Upper lobe of left lung (tissue), 6 donors: Measurements from ENCODE around the gene STEAP4. TPM values are rescaled to one million over a fixed set of nuclear protein-coding genes. Genes with fewer than 3 reads are reported as not detected.

Experiments used
- ATAC-seq, 2 donors: fragments of 200-7000 bp; cut with Tn5 transposase; one replicate each; pipeline ENCODE4 v1.9.1; 2022; ENCODE audit warnings: mild to moderate bottlenecking in 2 of 2, moderate library complexity in 2 of 2; ENCODE audit not compliant: low FRiP score in 2 of 2
- DNase-seq, 2 donors: peaks; one replicate each; pipeline ENCODE4 v3.0.0-alpha.2; 2019 to 2020
- H3K27ac ChIP-seq, 4 donors: fragments of 200-600 bp; sonication (generic); one replicate each; pipeline ENCODE4 v1.5.1; 2016 to 2019
- H3K27me3 ChIP-seq, 4 donors: fragments of 200-600 bp; sonication (generic); one replicate each; pipeline ENCODE4 v1.5.1; 2017 to 2019
- H3K36me3 ChIP-seq, 4 donors: fragments of 200-600 bp; sonication (generic); one replicate each; pipeline ENCODE4 v1.5.1; 2016 to 2019
- H3K4me1 ChIP-seq, 4 donors: fragments of 200-600 bp; sonication (generic); one replicate each; pipeline ENCODE4 v1.5.1; 2018 to 2019
- H3K4me3 ChIP-seq, 4 donors: fragments of 200-600 bp; sonication (generic); one replicate each; pipeline ENCODE4 v1.5.1; 2017 to 2019; ENCODE audit warnings: mild to moderate bottlenecking in 2 of 4, moderate library complexity in 1 of 4
- H3K9me3 ChIP-seq, 4 donors: fragments of 200-600 bp; sonication (generic); one replicate each; pipeline ENCODE4 v1.5.1; 2018 to 2019
- EP300 ChIP-seq, 4 donors: sonication (generic); formaldehyde crosslinking; IDR thresholded peaks; one replicate each; pipeline ENCODE4 v1.5.1; 2017; ENCODE audit warnings: antibody characterized with exemption in 4 of 4, control low read depth in 2 of 4
- POLR2A ChIP-seq, 4 donors: fragments of 450-650 bp; IDR thresholded peaks; one replicate each; pipeline ENCODE4 v1.5.1; 2016 to 2017; ENCODE audit warnings: antibody characterized with exemption in 4 of 4, mild to moderate bottlenecking in 2 of 4
- POLR2AphosphoS5 ChIP-seq, 2 donors: sonication (generic); formaldehyde crosslinking; IDR thresholded peaks; one replicate each; pipeline ENCODE4 v1.5.1; 2017; ENCODE audit warnings: antibody characterized with exemption in 2 of 2
- WGBS, 2 donors: methylation state at CpG; one replicate each; pipeline ENCODE4 v1.1.5; 2017 to 2018; 5-methylcytosine and 5-hydroxymethylcytosine counted together
- total RNA-seq, 6 donors: library from RNA; depleted of rRNA in 4 of 6; stranded (reverse); fragments of >200 nt in 4 of 6; gene quantifications; one replicate each; pipeline versions ENCODE4 v1.1.0 to v1.2.1, GENCODE V29; 2016 to 2021
- TF ChIP-seq, protein P1 (sequence below), 6 experiments: fragments of 450-650 bp in 4 of 6; fragments of 200-600 bp in 2 of 6; sonication (generic) in 2 of 6; IDR thresholded peaks; one replicate each; pipeline ENCODE4 v1.5.1; 2016 to 2019; ENCODE audit warnings: antibody characterized with exemption in 6 of 6
- donor health status: DM: no; HTN: no; CAD: no; lungs with moderate emphysema.
- donor health status: DM: no; HTN: yes; CAD: no; lungs with severe emphysema.

STEAP4 gene
- total RNA-seq, 6 donors from 2014 or later: 11.5 to 81.8 (median 54.8) TPM

DNA sequence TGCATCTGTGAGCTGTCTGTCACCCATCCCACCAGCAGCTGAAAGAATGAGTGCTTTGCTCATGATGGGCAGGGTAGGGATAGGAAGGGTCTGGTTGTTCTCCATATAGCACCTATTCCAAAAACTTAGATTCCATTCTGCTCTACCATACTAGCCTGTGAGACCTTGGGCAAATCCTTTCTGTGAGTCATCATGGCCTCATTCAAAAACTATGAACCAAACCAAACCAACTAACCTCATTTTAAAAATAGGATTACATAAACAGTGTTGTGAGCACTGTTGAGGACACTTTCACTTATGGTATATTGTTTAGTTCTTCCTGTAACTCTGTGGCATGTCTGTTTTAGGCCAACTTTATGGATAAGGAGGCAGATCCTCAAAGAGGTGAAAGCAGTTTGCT lies 30.9 kb upstream of the STEAP4 start:
- no peaks in the 10 kb centered on the region for H3K36me3 ChIP-seq
- no peaks in the 10 kb centered on the region for H3K4me1 ChIP-seq
- DNase-seq (no peak), ATAC-seq (peak in 1 of 2 donors; percentile 19)
- no peak overlapping the region for H3K4me3 ChIP-seq
- H3K27me3 ChIP-seq: no peaks in the 10 kb centered on the region
- H3K9me3 ChIP-seq: no peaks in the 10 kb centered on the region
- TF ChIP-seq EP300 (IDR thresholded peaks at IDR 0.05) (no peak), POLR2AphosphoS5 (IDR thresholded peaks at IDR 0.05) (no peak)
- TF ChIP-seq, protein P1, sequence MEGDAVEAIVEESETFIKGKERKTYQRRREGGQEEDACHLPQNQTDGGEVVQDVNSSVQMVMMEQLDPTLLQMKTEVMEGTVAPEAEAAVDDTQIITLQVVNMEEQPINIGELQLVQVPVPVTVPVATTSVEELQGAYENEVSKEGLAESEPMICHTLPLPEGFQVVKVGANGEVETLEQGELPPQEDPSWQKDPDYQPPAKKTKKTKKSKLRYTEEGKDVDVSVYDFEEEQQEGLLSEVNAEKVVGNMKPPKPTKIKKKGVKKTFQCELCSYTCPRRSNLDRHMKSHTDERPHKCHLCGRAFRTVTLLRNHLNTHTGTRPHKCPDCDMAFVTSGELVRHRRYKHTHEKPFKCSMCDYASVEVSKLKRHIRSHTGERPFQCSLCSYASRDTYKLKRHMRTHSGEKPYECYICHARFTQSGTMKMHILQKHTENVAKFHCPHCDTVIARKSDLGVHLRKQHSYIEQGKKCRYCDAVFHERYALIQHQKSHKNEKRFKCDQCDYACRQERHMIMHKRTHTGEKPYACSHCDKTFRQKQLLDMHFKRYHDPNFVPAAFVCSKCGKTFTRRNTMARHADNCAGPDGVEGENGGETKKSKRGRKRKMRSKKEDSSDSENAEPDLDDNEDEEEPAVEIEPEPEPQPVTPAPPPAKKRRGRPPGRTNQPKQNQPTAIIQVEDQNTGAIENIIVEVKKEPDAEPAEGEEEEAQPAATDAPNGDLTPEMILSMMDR (IDR thresholded peaks at IDR 0.05): no peak
- no peak overlapping the region for H3K27ac ChIP-seq

DNA sequence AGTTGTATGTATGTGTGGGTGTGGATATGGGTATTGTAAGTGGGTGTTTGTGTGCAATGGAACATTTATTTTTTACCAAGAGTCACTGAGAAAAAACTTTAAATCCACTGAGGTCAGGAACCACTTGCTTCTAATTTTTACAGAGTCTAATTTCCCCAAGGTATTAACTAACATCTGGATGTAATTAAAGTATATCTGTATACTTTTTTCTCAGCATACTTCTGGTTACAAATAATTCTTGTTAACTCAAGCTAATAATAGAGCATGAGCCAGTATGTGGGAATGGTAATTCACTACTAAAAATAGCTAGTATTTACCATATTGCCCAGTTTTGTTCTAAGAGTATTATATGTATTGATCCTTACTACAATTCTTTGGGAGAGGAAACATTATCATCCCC lies 24.6 kb upstream of the STEAP4 start:
- Histone ChIP-seq H3K27ac (no peak overlapping the region), H3K36me3 (no peaks in the 10 kb centered on the region), H3K4me3 (no peak overlapping the region), H3K27me3 (no peaks in the 10 kb centered on the region), H3K9me3 (no peaks in the 10 kb centered on the region), H3K4me1 (no peaks in the 10 kb centered on the region)
- ATAC-seq (no peak), DNase-seq (no peak)
- TF ChIP-seq, protein P1 (IDR thresholded peaks at IDR 0.05): no peak
- TF ChIP-seq EP300 (IDR thresholded peaks at IDR 0.05) (no peak), POLR2AphosphoS5 (IDR thresholded peaks at IDR 0.05) (no peak), POLR2A (IDR thresholded peaks at IDR 0.05) (no peak)

DNA sequence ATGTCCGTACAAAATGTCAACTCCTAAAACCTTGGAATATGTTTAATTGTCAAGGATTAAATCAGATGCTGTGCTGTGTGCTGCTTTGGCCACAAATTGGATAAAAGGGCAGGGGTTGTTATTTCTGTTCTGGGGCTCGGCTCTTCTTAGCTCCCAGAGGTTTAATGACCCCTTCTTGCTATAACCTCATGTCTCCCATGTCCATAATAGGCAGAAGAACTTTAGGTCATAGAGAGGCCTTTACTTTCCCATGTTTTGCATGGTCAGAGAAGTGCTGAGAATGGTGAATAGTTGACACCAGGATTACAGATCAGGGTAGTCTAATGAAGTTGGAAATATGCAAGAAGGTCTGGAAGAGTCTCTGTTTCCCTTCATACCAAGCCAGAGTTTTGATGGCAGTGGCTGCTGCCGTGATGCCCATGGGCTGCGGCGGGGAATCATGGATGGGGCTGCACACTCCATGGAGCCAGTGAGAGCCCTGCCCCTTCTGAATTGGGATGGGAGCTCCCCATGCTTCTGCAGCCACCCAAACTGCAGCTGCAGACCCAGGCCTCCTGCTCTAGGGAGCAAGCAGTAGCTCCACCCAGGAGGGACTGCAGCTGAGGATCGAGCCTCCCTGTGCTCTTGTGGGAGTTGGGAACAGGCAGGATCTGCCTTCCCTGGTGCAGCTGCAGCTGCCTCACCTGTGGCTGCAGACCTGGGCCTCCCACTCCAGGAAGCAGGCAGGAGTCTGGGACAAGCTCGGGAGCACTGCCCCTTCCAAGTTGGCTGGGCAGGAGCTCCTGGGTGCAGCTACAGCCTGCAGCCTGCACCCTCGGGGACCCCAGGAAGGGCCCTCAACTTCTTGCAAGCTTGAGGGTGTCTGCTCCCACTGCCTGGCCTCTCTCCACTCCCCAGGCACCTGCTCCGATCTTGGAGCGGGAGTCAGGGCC lies 23.1 kb upstream of the STEAP4 start:
- Histone ChIP-seq H3K27me3 (no peaks in the 10 kb centered on the region), H3K4me3 (no peak overlapping the region), H3K4me1 (no peaks in the 10 kb centered on the region), H3K27ac (no peak overlapping the region), H3K36me3 (no peaks in the 10 kb centered on the region), H3K9me3 (no peaks in the 10 kb centered on the region)
- 72 to 77% methylated on average over 6 to 8 of the region's 10 CpGs for WGBS, 2 donors
- DNase-seq (peak in 1 of 2 donors; percentile 42), ATAC-seq (no peak)
- TF ChIP-seq, protein P1 (IDR thresholded peaks at IDR 0.05): no peak
- TF ChIP-seq EP300 (IDR thresholded peaks at IDR 0.05): no peak

DNA sequence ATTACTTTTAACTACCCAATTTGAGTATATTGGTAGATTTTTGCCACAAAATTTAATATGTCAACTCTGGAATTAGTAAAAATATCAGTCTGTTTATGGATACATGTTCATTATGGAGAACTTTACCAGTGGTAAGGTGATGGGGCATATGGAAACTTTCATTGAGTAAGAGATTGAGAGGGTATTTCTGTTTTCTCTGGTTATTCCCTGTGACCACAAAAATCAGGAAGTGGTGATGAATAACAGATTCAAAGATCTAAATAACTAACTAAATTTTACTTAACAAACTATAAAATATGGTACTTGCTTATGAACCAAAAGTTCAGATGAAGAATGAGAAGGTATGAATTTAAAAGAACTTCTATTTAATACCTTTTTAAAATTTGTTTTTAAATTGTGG lies 22.1 kb upstream of the STEAP4 start:
- Histone ChIP-seq H3K9me3 (no peaks in the 10 kb centered on the region), H3K27ac (no peak overlapping the region), H3K4me1 (no peaks in the 10 kb centered on the region), H3K27me3 (no peaks in the 10 kb centered on the region), H3K4me3 (no peak overlapping the region), H3K36me3 (no peaks in the 10 kb centered on the region)
- DNase-seq (no peak), ATAC-seq (no peak)
- TF ChIP-seq POLR2AphosphoS5 (IDR thresholded peaks at IDR 0.05): no peak
- no peak for TF ChIP-seq EP300 (IDR thresholded peaks at IDR 0.05)
- TF ChIP-seq, protein P1 (IDR thresholded peaks at IDR 0.05): no peak
- no peak for TF ChIP-seq POLR2A (IDR thresholded peaks at IDR 0.05)

DNA sequence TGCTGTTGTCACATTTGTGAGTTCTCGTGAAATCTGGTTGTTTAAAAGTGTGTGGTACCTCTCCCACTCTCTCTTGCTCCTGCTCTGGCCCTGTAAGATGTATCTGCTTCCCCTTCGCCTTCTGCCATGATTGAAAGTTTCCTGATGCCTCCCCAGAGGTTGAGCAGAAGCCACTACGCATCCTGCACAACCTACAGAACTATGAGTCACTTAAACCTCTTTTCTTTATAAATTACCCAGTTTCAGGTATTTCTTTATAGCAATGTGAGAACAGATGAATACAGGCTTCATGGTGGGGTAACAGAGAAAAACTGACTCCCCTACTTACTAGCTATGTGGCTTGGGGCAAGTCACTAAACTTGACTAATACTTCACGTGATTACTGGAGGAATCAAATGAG lies 18.0 kb upstream of the STEAP4 start:
- ATAC-seq: no peak
- no peaks in the 10 kb centered on the region for H3K36me3 ChIP-seq
- H3K4me1 ChIP-seq: peaks cover 0 to 11% (median 4%) of the 10 kb centered on the region in 4 donors
- H3K9me3 ChIP-seq: no peaks in the 10 kb centered on the region
- no peak overlapping the region for H3K4me3 ChIP-seq
- H3K27ac ChIP-seq: no peak overlapping the region
- WGBS, 2 donors: 84 to 88% methylated on average over 4 of the region's 4 CpGs
- DNase-seq: no peak
- no peaks in the 10 kb centered on the region for H3K27me3 ChIP-seq
- no peak for TF ChIP-seq EP300 (IDR thresholded peaks at IDR 0.05)
- no peak for TF ChIP-seq POLR2A (IDR thresholded peaks at IDR 0.05)
- no peak for TF ChIP-seq POLR2AphosphoS5 (IDR thresholded peaks at IDR 0.05)
- TF ChIP-seq, protein P1 (IDR thresholded peaks at IDR 0.05): no peak
